NCI-H1092 (cell line): ENCODE measurements around the gene IFI44.

Experiments used
- DNase-seq: peaks from one replicate; lab custom pipeline; 2025; lab: John Stamatoyannopoulos, UW

The IFI44 gene, protein sequence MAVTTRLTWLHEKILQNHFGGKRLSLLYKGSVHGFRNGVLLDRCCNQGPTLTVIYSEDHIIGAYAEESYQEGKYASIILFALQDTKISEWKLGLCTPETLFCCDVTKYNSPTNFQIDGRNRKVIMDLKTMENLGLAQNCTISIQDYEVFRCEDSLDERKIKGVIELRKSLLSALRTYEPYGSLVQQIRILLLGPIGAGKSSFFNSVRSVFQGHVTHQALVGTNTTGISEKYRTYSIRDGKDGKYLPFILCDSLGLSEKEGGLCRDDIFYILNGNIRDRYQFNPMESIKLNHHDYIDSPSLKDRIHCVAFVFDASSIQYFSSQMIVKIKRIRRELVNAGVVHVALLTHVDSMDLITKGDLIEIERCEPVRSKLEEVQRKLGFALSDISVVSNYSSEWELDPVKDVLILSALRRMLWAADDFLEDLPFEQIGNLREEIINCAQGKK

DNA sequence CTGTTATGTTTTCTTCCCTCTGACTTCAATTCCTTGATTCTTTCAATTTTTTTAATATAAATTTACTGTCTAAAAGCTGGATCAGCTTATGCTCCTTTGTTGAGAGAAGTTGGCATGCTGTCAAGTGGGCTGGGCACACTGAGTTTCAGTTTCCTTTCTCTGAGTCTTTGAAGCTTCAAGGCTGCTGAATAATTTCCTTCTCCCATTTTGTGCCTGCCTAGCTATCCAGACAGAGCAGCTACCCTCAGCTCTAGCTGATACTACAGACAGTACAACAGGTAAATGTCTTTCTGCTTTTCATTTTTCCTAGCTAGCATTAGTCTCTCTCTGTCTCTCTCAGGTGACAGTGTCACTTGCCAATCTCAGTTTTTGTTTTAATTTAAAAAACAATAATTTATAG is at the start of gene IFI44:
TSS of gene IFI44 (plus strand) at position 204 of the 400 bp plus-strand sequence. CDS start 365 bp downstream, outside the sequence.
- DNase-seq, result no peak

GRCh38 chr1:78601068-78601467 is 48.6 kb upstream of the IFI44 start:
- no peak for DNase-seq

DNA sequence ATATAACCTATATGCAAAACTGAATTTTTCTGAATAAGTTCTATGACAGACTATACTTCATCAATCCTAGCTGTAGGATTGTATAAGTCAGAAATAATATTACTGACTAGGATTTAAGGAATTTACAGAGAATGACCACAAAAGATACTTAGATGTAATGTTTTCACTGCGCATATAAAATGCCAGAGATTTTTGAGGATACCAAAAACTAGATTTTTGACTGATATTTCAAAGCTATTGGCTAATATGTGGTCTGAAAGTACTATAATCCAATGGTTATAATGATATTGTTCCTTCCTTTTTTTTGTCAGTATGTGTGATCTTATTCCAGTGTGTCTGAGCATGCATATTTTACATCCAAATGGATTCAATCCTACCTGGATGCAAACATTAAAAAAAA is 46.4 kb upstream of the IFI44 start:
- DNase-seq, result no peak

DNA sequence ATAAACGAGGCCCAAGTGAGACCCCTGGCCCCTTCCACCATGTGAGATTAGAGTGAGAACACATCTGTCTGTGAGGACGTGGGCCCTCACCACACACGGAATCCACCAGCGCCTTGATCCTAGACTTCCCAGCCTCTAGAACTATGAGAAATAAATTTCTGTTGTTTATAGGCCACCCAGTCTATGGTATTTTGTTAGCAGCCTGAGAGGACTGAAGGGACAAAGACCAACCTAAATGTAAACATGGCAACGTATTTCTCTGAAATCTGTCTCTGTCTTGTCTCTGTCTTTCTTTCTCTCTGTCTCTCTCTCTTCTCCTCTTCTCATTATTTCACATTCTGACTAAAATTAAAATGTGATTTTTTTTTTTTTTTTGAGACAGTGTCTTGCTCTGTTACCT is 45.0 kb upstream of the IFI44 start:
- DNase-seq, result no peak

GRCh38 chr1:78606274-78606673 is 43.4 kb upstream of the IFI44 start:
- no peak for DNase-seq

GRCh38 chr1:78607334-78607927 is 42.2 kb upstream of the IFI44 start:
- DNase-seq, result no peak

DNA sequence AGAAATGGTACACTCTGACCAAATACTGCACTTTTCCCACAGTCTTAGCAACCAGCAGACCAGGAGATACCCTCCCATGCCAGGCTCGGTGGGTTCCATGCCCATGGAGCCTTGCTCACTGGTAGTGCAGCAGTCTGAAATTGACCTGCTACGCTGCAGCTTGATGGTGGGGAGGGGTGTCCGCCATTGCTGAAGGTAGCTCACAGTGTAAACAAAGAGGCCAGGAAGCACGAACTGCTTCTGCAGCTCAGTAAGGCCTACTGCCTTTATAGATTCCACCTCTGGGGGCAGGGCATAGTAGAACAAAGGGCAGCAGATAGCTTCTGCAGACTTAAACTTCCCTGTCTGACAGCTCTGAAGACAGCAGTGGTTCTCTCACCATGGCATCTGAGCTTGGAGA is 41.7 kb upstream of the IFI44 start:
- no peak for DNase-seq

DNA sequence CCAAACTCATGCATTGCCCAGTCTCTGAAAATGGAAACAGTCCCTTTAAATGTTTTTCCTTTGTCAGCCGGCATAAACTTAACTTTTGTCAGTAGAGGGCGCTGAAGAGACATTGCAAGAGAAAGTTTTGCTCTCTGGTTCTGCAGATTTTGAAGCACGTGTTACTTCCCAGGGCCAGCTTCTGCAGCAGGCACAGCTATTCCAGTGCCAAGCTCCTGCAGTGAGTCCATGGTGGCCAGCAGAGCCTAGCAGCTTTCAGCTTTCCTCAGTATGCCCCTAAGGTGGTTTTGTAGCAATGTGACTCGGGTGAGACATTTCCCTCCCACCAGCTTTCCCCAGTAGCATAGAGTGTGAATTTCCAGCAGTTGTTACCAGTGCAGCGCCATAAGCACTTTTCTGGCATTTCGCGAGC is 32.0 kb upstream of the IFI44 start:
- peak; percentile 21 for DNase-seq

- DNase-seq, result no peak
Observed at GRCh38 chr1:78619032-78619431, 30.6 kb upstream of the IFI44 start.

GRCh38 chr1:78619446-78619802 is 30.2 kb upstream of the IFI44 start:
- DNase-seq, result no peak

DNA sequence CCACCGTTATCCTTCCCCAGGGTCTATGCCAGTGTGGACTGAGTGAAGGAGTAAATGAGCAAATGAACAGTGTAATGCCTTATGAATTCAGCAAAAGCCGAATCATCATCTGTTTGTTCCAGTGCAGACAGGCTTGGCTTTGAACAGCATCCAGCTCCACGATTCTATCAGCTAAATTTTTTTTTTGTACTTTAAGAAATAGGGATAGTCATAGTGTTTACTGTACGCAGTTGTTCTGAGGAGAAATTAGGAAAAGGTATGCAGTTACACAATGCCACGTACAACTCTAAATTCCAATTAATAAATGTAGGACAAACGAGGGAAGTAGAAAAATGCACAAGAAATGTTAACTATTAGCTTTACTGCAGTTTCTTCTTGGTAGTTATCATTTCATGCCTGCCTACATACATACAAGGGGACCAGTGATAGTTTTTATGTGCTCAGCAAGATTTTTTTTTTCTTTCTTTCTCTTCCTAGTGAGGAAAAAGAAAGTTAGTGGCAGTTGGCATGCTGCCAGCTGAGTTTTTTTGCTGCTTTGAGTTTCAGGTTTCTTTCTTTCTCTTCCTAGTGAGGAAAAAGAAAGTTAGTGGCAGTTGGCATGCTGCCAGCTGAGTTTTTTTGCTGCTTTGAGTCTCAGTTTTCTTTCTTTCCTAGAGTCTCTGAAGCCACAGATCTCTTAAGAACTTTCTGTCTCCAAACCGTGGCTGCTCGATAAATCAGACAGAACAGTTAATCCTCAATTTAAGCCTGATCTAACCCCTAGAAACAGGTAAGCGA is 29.6 kb upstream of the IFI44 start, which contains the start of gene IFI44L:
TSS of gene IFI44L (plus strand) at position 646 of the 777 bp plus-strand sequence. CDS start 7,468 bp downstream, outside the sequence.
- no peak for DNase-seq

GRCh38 chr1:78620666-78621065 is 29.0 kb upstream of the IFI44 start:
- DNase-seq, result no peak

DNA sequence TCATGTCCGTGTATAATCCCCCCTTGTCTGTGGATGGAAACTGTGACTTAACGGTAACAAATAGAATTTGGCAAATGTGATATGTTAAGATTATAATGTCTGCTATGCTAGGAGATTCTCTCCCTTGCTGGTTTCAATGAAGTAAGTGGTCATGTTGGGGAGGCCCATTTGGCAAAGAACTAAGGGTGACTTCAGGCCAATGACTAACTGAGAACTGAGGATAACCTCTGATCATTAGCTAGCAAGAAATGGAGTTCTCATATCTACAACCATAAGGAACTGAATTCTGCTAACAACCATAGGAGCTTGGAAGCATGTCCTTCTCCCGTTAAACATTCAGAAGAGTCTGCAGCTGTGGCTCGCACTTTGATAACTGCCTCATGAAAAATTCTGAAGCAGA is 27.1 kb upstream of the IFI44 start:
- no peak for DNase-seq

DNA sequence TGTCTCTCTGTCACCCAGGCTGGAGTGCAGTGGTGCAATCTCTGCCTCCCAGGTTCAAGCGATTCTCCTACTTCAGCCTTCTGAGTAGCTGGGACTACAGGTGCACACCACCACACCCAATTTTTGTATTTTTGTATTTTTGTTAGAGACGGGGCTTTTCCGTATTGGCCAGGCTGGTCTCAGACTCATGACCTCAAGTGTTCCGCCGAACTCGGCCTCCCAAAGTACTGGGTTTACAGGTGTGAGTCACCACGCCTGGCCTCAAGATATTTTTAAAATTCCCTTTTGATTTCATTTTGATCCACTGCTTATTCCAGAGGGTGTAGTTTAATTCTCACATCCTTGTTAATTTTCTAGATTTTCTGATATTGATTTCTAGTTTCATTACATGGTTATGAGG is 25.6 kb upstream of the IFI44 start:
- no peak for DNase-seq

- no peak for DNase-seq
Observed at GRCh38 chr1:78627321-78627720, 22.3 kb upstream of the IFI44 start.

- DNase-seq, result no peak
Observed at GRCh38 chr1:78630600-78630999, 19.0 kb upstream of the IFI44 start.

- DNase-seq, result no peak
Observed at GRCh38 chr1:78633209-78633608, 16.4 kb upstream of the IFI44 start.

- no peak for DNase-seq
Observed at GRCh38 chr1:78640462-78640861, 9.2 kb upstream of the IFI44 start.

DNA sequence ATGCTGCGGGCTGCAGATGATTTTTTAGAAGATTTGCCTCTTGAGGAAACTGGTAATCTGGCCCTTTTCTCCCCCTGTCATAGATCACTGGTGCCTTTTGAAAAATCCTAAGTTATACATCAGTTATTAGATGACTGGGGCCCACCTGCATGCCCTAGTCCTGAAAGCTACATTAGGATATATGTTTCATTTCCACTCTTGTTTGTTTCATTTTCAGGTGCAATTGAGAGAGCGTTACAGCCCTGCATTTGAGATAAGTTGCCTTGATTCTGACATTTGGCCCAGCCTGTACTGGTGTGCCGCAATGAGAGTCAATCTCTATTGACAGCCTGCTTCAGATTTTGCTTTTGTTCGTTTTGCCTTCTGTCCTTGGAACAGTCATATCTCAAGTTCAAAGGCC is 8.1 kb upstream of the IFI44 start:
- no peak for DNase-seq

- no peak for DNase-seq
Observed at GRCh38 chr1:78645723-78646122, 3.9 kb upstream of the IFI44 start.

DNA sequence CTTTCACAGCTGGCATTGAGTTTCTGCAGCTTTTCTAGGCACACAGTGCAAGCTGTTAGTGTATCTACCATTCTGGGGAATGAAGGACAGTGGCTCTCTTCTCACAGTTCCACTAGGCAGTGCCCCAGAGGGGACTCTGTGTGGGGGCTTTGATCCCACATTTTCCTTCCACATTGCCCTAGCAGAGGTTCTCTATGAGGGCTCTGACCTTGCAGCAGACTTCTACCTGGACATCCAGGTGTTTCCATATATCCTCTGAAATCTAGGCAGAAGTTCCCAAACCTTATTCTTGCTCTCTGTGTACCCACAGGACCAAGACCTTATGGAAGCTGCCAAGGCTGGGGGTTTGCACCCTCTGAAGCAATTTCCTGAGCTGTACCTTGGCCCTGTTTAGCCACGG is 2.4 kb upstream of the IFI44 start:
- DNase-seq, result no peak

DNA sequence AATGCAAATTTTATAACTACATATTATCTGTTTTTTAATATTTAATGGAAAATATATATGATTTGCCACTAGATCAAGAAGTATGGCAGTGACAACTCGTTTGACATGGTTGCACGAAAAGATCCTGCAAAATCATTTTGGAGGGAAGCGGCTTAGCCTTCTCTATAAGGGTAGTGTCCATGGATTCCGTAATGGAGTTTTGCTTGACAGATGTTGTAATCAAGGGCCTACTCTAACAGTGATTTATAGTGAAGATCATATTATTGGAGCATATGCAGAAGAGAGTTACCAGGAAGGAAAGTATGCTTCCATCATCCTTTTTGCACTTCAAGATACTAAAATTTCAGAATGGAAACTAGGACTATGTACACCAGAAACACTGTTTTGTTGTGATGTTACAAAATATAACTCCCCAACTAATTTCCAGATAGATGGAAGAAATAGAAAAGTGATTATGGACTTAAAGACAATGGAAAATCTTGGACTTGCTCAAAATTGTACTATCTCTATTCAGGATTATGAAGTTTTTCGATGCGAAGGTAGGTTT is 556 bp downstream of the IFI44 start:
- no peak for DNase-seq

DNA sequence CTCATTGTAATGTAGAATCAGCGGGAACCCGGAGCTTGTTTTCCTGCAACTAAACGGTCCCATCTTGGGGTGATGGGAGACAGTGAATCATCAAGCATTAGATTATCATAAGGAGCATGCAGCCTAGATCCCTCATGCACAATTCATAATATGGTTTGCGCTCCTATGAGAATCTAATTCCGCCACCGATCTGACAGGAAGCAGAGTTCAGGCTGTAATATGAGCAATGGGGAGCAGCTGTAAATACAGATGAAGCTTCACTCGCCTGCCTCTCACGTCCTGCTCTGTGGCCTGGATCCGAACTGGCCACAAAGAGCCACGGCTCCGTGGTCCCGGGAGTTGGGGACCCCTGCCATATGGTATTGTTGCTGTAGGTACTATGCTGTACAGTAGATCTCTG is 1.6 kb downstream of the IFI44 start:
- no peak for DNase-seq
